CD4-positive, alpha-beta T cell treated with Interleukin-12 subunit alpha and Interleukin-12 subunit beta, for 1 hour (primary cell): ENCODE data around the gene GRIN3B.
A peak's percentile ranks its signal among the peaks of the same experiment; 100 is the strongest.

Source experiments
- DNase-seq: peaks from one replicate; pipeline ENCODE4 v3.0.0-alpha.2; 2020

GRIN3B gene

DNA sequence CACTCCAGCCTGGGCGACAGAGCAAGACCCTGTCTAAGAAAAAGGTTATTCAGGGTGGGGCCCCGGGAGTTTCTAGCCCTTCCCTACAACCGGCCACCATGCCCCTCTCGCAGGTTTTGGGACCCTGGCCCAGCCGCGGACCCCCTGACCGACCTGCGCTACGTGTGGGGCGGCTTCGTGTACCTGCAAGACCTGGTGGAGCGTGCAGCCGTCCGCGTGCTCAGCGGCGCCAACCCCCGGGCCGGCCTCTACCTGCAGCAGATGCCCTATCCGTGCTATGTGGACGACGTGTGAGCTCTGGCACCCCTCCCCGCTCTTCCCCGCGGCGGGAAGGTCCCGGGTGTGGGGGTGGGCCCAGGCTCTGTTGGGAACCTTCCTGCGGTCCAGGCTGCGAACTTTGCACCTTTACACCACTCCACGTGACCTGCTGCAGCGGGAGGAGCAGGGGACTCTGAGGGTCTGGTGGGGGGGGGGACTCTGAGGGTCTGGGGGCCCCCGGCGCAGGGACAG is 46.0 kb downstream of the GRIN3B start:
- no peak for DNase-seq

DNA sequence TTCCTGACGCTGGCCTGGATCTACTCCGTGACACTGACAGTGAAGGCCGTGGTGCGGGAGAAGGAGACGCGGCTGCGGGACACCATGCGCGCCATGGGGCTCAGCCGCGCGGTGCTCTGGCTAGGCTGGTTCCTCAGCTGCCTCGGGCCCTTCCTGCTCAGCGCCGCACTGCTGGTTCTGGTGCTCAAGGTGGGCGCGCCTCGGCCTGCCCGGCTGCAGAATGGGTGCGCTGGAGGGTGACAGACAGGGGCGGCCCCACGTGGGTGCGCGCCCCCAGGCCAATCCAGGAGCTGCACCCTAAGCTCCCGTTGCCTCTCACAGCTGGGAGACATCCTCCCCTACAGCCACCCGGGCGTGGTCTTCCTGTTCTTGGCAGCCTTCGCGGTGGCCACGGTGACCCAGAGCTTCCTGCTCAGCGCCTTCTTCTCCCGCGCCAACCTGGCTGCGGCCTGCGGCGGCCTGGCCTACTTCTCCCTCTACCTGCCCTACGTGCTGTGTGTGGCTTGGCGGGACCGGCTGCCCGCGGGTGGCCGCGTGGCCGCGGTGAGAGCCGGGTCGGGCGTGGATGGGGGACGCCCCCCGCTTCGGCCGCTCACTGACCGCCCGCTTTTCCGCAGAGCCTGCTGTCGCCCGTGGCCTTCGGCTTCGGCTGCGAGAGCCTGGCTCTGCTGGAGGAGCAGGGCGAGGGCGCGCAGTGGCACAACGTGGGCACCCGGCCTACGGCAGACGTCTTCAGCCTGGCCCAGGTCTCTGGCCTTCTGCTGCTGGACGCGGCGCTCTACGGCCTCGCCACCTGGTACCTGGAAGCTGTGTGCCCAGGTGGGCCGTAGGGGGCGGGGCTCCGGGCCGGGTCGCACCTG is 46.8 kb downstream of the GRIN3B start:
- no peak for DNase-seq

DNA sequence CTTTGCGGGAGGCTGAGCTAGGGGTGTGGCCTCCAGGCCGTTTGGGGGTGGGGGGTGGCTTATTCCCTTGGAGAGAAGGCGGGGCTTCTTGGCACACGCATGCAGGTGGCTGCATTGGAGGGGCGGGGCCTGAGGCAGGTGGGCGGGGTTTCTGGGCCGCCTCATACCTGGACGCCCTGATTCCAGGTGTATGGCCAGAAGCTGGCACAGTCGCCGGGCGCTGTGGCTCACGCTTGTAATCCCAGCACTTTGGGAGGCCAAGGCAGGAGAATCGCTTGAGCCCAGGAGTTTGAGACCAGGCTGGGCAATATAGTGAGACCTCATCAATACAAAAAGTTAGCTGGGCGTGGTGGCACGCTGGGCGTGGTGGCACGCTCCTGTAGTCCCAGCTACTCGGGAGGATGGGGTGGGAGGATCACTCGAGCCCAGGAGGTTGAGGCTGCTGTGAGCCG is 47.5 kb downstream of the GRIN3B start:
- DNase-seq, result no peak

- no peak for DNase-seq
Observed at GRCh38 chr19:1049106-1049505, 48.9 kb downstream of the GRIN3B start.

GRCh38 chr19:1049800-1050199 is 49.6 kb downstream of the GRIN3B start:
- no peak for DNase-seq

DNA sequence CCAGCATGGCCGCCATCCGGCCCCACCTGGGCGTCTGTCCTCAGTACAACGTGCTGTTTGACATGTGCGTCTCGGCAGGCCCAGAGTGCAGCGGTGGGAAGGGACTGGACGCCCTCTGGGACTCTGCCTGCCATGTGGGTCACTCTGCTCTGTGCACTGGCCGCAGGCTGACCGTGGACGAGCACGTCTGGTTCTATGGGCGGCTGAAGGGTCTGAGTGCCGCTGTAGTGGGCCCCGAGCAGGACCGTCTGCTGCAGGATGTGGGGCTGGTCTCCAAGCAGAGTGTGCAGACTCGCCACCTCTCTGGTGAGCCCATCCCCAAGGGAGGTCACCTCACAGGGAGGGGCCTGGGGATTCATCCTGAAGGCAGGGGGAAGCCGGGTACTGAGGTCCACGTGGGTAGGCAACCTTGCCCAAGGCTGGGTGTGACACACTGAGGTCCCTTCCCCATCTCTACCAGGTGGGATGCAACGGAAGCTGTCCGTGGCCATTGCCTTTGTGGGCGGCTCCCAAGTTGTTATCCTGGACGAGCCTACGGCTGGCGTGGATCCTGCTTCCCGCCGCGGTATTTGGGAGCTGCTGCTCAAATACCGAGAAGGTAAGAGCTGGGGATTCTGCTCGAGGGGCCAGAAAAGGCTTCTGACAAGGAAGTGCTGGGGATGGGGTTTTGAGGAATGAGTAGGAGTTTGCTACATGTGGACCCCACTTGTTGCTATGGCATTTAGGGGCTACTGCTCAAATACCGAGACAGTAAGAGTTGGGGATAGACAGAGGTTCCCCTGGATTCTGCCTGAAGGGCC is 51.0 kb downstream of the GRIN3B start:
- no peak for DNase-seq

DNA sequence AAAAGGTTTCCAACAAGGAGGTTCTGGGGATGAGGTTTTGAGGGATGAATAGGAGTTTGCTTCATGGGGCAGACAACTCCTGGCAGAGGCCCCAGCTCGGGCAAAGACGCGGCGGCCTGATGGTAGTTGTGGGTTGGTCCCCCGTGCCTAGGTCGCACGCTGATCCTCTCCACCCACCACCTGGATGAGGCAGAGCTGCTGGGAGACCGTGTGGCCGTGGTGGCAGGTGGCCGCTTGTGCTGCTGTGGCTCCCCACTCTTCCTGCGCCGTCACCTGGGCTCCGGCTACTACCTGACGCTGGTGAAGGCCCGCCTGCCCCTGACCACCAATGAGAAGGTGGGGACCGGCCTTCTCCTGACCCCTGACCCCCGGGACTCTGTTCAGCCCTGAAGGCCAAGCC is 51.6 kb downstream of the GRIN3B start:
- DNase-seq, result no peak

DNA sequence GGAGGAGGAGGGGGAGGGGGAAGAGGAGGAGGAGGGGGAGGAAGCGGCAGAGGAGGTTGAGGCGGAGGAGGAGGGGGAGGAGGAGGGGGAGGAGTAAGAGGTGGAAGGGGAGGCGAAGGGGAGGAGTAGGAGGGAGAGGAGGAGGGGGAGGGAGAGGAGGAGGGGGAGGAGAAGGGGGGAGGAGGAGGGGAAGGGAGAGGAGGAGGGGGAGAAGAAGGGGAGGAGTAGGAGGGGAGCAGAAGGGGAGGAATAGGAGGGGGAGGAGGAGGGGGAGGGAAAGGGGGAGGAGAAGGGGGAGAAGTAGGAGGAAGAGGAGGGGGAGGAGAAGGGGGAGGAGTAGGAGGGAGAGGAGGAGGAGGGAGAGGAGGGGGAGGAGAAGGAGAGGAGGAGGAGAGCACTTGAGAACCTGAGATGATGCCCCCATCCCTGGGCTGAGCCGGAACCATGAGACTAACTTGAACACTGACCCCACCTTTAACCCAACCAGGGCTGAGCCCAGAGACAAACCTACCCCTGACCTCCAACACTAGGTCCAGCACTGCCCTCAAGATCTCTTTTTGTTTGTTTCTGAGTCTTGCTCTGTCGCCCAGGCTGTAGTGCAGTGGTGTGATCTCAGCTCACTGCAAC is 52.2 kb downstream of the GRIN3B start:
- no peak for DNase-seq

DNA sequence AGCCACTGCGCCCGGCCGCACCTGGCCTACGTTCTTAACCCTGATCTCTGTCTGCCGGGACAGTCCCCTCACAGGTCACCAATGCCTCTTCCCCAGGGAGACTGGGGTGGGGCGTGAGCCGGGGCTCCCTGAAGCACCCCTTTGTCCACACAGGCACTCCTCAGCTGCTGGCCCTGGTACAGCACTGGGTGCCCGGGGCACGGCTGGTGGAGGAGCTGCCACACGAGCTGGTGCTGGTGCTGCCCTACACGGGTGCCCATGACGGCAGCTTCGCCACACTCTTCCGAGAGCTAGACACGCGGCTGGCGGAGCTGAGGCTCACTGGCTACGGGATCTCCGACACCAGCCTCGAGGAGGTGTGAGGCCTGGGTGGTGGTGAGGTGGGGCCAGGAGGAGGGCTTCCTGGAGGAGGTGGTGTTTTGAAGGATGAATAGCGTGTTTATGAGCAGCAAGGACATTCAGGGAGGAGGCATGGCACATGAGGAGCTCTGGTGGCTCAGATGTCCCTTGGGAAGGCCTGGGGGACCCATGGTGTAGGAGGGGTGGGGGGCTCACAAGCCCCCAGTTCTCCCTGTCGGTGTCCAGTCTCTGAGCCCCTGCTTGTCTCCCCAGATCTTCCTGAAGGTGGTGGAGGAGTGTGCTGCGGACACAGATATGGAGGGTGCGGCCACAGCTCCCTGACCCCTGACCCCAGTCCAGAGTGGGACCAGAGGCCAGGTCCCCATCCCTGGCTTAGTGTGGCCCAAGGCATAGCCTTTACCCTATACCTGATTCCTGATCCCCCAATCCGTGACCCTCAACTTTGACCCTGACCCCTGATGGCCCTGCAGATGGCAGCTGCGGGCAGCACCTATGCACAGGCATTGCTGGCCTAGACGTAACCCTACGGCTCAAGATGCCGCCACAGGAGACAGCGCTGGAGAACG is 53.2 kb downstream of the GRIN3B start:
- DNase-seq, result no peak

DNA sequence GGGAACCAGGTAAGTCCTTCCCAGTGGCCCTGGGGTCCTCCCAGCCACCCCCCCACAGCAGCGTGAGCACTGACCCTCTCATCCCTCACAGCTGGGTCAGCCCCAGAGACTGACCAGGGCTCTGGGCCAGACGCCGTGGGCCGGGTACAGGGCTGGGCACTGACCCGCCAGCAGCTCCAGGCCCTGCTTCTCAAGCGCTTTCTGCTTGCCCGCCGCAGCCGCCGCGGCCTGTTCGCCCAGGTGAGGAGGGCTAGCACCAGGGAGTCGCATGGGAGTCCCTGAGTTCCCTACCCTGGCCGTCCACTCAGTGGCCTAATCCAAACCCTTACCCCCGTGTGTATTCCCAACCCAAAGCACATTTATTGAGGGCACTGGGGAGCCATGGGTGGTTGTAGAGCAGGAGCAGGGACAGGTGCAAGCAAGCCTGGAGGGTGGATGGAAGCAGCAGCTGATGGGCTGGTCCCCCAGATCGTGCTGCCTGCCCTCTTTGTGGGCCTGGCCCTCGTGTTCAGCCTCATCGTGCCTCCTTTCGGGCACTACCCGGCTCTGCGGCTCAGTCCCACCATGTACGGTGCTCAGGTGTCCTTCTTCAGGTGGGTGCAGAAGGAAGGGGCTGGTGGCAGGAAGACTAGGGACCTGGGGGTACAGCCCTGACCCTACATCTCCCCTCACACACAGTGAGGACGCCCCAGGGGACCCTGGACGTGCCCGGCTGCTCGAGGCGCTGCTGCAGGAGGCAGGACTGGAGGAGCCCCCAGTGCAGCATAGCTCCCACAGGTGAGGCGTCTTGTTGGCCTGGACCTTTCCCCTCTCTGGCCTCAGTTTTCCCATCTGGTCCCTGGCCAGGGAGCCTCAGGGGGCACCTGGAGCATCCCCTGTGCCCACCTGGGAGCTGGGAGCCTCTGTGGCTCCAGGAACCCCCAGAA is 54.1 kb downstream of the GRIN3B start:
- no peak for DNase-seq

DNA sequence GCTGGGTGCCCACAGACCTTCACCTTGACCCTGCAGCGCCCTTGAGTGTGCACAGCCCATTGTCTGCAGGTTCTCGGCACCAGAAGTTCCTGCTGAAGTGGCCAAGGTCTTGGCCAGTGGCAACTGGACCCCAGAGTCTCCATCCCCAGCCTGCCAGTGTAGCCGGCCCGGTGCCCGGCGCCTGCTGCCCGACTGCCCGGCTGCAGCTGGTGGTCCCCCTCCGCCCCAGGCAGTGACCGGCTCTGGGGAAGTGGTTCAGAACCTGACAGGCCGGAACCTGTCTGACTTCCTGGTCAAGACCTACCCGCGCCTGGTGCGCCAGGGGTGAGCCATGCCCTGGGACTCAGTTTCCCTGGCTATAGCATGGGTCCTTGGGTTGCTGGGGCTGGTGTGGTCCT is 54.8 kb downstream of the GRIN3B start:
- no peak for DNase-seq

DNA sequence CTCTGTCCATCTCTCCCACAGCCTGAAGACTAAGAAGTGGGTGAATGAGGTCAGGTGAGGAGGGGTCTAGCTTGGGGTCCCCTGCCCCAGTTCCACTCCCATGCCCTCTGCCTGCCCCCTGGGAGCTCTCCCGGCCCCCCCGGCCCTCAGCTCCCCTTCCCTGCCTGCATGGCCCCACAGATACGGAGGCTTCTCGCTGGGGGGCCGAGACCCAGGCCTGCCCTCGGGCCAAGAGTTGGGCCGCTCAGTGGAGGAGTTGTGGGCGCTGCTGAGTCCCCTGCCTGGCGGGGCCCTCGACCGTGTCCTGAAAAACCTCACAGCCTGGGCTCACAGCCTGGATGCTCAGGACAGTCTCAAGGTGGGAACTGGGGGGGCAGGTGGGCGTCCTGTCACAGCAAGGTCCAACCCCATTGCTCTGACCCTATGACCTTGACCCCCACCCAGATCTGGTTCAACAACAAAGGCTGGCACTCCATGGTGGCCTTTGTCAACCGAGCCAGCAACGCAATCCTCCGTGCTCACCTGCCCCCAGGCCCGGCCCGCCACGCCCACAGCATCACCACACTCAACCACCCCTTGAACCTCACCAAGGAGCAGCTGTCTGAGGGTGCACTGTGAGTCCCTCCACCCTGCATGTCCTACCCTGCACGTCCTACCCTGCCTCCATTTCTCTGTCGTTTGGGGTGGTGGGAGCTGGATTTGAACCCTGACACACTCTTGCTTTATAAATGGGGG is 55.8 kb downstream of the GRIN3B start:
- no peak for DNase-seq

GRCh38 chr19:1057176-1057855 is 57.1 kb downstream of the GRIN3B start:
- DNase-seq, result peak; percentile 74

GRCh38 chr19:1058112-1058511 is 57.9 kb downstream of the GRIN3B start:
- no peak for DNase-seq
